Esophagus muscularis mucosa (tissue), 4 donors: ENCODE results near the gene C9orf43.

Experiments used
- EP300 ChIP-seq: sonication (generic); formaldehyde crosslinking; IDR thresholded peaks from one replicate; pipeline ENCODE4 v1.6.1; 2017; ENCODE audit warnings: antibody characterized with exemption
- POLR2A ChIP-seq: fragments of 450-650 bp; IDR thresholded peaks from one replicate; pipeline ENCODE4 v1.6.1; 2017; ENCODE audit warnings: antibody characterized with exemption, moderate library complexity, mild to moderate bottlenecking, low read depth
- POLR2AphosphoS5 ChIP-seq, 2 donors: sonication (generic); formaldehyde crosslinking; IDR thresholded peaks; one replicate each; pipeline ENCODE4 v1.6.1; 2017; ENCODE audit warnings: antibody characterized with exemption in 2 of 2
- TF ChIP-seq, protein P1 (sequence below), 3 experiments: fragments of 200-600 bp in 2 of 3; fragments of 450-650 bp in 1 of 3; sonication (generic) in 2 of 3; IDR thresholded peaks; one replicate each; pipeline ENCODE4 v1.5.1; 2017 to 2019; ENCODE audit warnings: antibody characterized with exemption in 3 of 3, mild to moderate bottlenecking in 2 of 3, moderate library complexity in 1 of 3

DNA sequence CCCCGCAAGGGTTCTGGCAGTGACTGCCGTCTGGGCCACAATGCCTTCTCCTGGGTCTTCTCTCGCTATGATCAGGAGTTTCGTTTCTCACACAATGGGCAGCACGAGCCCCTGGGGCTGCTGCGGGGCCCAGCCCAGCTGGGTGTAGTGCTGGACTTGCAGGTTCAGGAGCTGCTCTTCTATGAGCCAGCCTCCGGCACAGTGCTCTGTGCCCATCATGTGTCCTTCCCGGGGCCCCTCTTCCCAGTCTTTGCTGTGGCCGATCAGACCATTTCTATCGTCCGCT lies 40.7 kb upstream of the C9orf43 start:
- TF ChIP-seq POLR2A = no peak
- TF ChIP-seq, protein P1, sequence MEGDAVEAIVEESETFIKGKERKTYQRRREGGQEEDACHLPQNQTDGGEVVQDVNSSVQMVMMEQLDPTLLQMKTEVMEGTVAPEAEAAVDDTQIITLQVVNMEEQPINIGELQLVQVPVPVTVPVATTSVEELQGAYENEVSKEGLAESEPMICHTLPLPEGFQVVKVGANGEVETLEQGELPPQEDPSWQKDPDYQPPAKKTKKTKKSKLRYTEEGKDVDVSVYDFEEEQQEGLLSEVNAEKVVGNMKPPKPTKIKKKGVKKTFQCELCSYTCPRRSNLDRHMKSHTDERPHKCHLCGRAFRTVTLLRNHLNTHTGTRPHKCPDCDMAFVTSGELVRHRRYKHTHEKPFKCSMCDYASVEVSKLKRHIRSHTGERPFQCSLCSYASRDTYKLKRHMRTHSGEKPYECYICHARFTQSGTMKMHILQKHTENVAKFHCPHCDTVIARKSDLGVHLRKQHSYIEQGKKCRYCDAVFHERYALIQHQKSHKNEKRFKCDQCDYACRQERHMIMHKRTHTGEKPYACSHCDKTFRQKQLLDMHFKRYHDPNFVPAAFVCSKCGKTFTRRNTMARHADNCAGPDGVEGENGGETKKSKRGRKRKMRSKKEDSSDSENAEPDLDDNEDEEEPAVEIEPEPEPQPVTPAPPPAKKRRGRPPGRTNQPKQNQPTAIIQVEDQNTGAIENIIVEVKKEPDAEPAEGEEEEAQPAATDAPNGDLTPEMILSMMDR (IDR thresholded peaks at IDR 0.05) = no peak
- TF ChIP-seq POLR2AphosphoS5 (IDR thresholded peaks at IDR 0.05) = no peak
- no peak for TF ChIP-seq EP300
